SK-N-SH treated with all-trans-retinoic acid at 6 μM for 48 hours (cell line): ENCODE data around the gene NTM.

Experiments used
- ATAC-seq: fragments of 200-7000 bp; cut with Tn5 transposase; 3 replicates; pipeline ENCODE4 v1.9.1; 2020; ENCODE audit warnings: mild to moderate bottlenecking, moderate library complexity
- ARNTL ChIP-seq: fragments of 450-650 bp; formaldehyde crosslinking; IDR thresholded peaks from 2 replicates; pipeline ENCODE4 v1.5.0; 2020; ENCODE audit warnings: low read depth, mild to moderate bottlenecking, moderate library complexity, borderline replicate concordance
- BACH2 ChIP-seq: fragments of 250-450 bp; sonication (Bioruptor Pico); IDR thresholded peaks from 2 replicates; pipeline ENCODE4 v1.9.0; 2021; ENCODE audit warnings: mild to moderate bottlenecking, borderline replicate concordance
- CSDC2 ChIP-seq: fragments of 250-450 bp; sonication (Bioruptor Pico); IDR thresholded peaks from 2 replicates; pipeline ENCODE4 v1.5.0; 2020; ENCODE audit warnings: mild to moderate bottlenecking, moderate library complexity
- CSRNP3 ChIP-seq: fragments of 250-450 bp; sonication (Bioruptor Pico); IDR thresholded peaks from 2 replicates; pipeline ENCODE4 v1.5.1; 2021; ENCODE audit warnings: mild to moderate bottlenecking, moderate library complexity
- ESRRG ChIP-seq: fragments of 250-450 bp; sonication (Bioruptor Pico); IDR thresholded peaks from 2 replicates; pipeline ENCODE4 v1.6.1; 2021; ENCODE audit warnings: mild to moderate bottlenecking
- GLIS3 ChIP-seq: fragments of 250-450 bp; sonication (Bioruptor Pico); IDR thresholded peaks from 2 replicates; pipeline ENCODE4 v1.5.0; 2020; ENCODE audit warnings: mild to moderate bottlenecking, moderate library complexity
- ISL1 ChIP-seq: fragments of 250-450 bp; sonication (Bioruptor Pico); IDR thresholded peaks from 2 replicates; pipeline ENCODE4 v2.1.2; 2022; ENCODE audit warnings: mild to moderate bottlenecking, moderate library complexity
- OSR1 ChIP-seq: fragments of 250-450 bp; sonication (Bioruptor Pico); IDR thresholded peaks from 2 replicates; pipeline ENCODE4 v1.8.0; 2022; ENCODE audit warnings: moderate library complexity, mild to moderate bottlenecking, inconsistent platforms
- PATZ1 ChIP-seq: fragments of 250-450 bp; sonication (Bioruptor Pico); IDR thresholded peaks from 2 replicates; pipeline ENCODE4 v1.8.0; 2020; ENCODE audit warnings: mild to moderate bottlenecking, moderate library complexity, borderline replicate concordance
- POU6F1 ChIP-seq: fragments of 250-450 bp; sonication (Bioruptor Pico); IDR thresholded peaks from 2 replicates; pipeline ENCODE4 v1.8.0; 2021; ENCODE audit warnings: low read depth, mild to moderate bottlenecking, moderate library complexity, borderline replicate concordance
- PPARA ChIP-seq: fragments of 250-450 bp; sonication (Bioruptor Pico); IDR thresholded peaks from 2 replicates; pipeline ENCODE4 v1.5.0; 2020; ENCODE audit warnings: mild to moderate bottlenecking, borderline replicate concordance
- RARB ChIP-seq: fragments of 250-450 bp; sonication (Bioruptor Pico); IDR thresholded peaks from 2 replicates; pipeline ENCODE4 v1.8.0; 2021; ENCODE audit warnings: mild to moderate bottlenecking, moderate library complexity
- SNAI2 ChIP-seq: fragments of 250-450 bp; sonication (Bioruptor Pico); IDR thresholded peaks from 2 replicates; pipeline ENCODE4 v1.5.0; 2020; ENCODE audit warnings: mild to moderate bottlenecking, moderate library complexity
- TCF4 ChIP-seq: fragments of 250-450 bp; sonication (Bioruptor Pico); IDR thresholded peaks from 2 replicates; pipeline ENCODE4 v1.8.0; 2021; ENCODE audit warnings: mild to moderate bottlenecking, moderate library complexity, borderline replicate concordance
- TOX ChIP-seq: fragments of 250-450 bp; sonication (Bioruptor Pico); IDR thresholded peaks from 2 replicates; pipeline ENCODE4 v1.8.0; 2021; ENCODE audit warnings: mild to moderate bottlenecking, moderate library complexity, borderline replicate concordance
- TSHZ2 ChIP-seq: fragments of 250-450 bp; sonication (Bioruptor Pico); IDR thresholded peaks from 2 replicates; pipeline ENCODE4 v1.5.0; 2020; ENCODE audit warnings: mild to moderate bottlenecking, moderate library complexity
- ZC3H10 ChIP-seq: fragments of 250-450 bp; sonication (Bioruptor Pico); IDR thresholded peaks from 2 replicates; pipeline ENCODE4 v1.5.1; 2021; ENCODE audit warnings: mild to moderate bottlenecking, moderate library complexity
- ZFP3 ChIP-seq: fragments of 250-450 bp; sonication (Bioruptor Pico); IDR thresholded peaks from 2 replicates; pipeline ENCODE4 v1.5.0; 2020; ENCODE audit warnings: mild to moderate bottlenecking, moderate library complexity
- ZFP30 ChIP-seq: fragments of 450-650 bp; formaldehyde crosslinking; IDR thresholded peaks from 2 replicates; pipeline ENCODE4 v1.5.0; 2022; ENCODE audit warnings: mild to moderate bottlenecking, moderate library complexity
- ZNF565 ChIP-seq: fragments of 450-650 bp; formaldehyde crosslinking; conservative IDR thresholded peaks from 2 replicates; pipeline ENCODE4 v1.5.0; 2020; ENCODE audit warnings: low read depth, mild to moderate bottlenecking, moderate library complexity
- ZNF70 ChIP-seq: fragments of 450-650 bp; formaldehyde crosslinking; IDR thresholded peaks from 2 replicates; pipeline ENCODE4 v1.5.0; 2020; ENCODE audit warnings: mild to moderate bottlenecking, moderate library complexity

NTM gene

GRCh38 chr11:132171031-132171430 lies 800.6 kb downstream of the NTM start:
- TF ChIP-seq TCF4 (CRISPR knock-in tag) (no peak), CSRNP3 (no peak), CSDC2 (CRISPR knock-in tag) (no peak), ZFP3 (CRISPR knock-in tag) (no peak), ZNF565 (no peak), ZNF70 (CRISPR knock-in tag) (no peak), ZFP30 (CRISPR knock-in tag) (no peak), ZC3H10 (no peak), POU6F1 (CRISPR knock-in tag) (no peak), TOX (CRISPR knock-in tag) (no peak), RARB (no peak), ESRRG (no peak)
- TF ChIP-seq, all 23 proteins: peak for 0
- ATAC-seq, result no peak

DNA sequence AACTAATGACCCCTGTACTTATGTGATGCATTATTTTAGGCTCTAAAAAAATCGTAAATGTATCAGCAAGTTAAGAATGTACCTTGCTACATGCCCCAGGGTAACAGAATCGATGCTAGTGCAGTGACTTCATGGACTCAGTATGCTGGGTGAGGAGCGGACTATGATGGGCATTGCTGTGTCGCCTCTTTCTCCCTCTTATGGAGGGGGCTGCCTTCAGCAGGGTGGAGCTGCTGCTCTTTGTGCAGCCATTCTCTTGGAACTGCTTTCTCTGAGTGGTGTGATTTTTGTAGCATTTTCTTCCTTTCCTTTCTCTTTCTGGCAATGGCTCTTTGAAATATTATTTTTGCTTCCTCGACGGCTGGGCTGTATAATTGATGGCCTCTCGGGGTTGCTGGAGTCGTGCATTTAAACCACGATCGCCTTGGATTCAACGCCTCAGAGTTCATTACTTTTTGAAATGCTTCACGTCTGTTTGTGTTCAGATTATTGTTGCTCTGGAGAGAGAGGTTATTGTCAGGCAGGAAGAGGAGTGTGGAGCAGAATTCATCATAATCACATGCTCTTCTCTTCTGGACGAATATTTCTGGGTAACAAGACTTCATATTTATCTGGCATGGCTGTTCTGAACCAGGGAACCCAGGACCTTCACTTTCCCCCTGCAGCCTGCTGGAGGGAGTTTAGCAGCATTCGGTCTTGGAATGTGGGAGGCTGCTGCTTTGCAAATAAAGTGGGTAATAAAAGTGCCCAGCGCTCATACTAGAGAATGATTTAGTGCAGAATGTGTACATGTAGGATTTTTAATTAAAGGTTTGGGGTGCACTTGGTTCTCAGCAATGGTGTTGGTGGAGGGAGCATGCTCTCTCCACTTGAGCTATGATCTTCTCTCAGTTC lies 804.2 kb downstream of the NTM start:
- TF ChIP-seq BACH2 (CRISPR knock-in tag) (no peak), PPARA (CRISPR knock-in tag) (no peak), ZC3H10 (no peak), OSR1 (CRISPR knock-in tag) (no peak), ZNF70 (CRISPR knock-in tag) (no peak), ARNTL (CRISPR knock-in tag) (no peak), ZNF565 (no peak), ISL1 (CRISPR knock-in tag) (no peak), TSHZ2 (CRISPR knock-in tag) (no peak), RARB (no peak), PATZ1 (CRISPR knock-in tag) (no peak), GLIS3 (no peak), TOX (CRISPR knock-in tag) (no peak), ESRRG (no peak), SNAI2 (no peak), CSRNP3 (no peak), ZFP30 (CRISPR knock-in tag) (no peak)
- ATAC-seq, result no peak

DNA sequence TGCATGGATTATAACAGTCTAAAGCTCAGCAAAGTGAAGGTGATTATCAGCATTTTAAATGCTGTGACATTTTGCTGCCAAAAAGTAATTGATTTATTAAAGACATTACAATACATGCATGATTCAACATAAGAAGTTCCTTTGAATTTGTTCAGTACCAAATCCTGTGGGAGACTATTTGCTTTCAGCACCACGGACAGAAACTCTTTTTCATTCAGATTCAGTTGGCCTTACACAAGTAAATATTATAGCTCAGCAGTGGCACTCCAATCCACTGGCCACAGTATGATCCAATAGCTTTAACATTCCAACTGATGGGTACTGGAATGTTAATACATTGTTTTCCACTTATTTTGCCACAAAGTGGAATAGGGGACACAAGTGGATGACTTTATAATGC lies 806.7 kb downstream of the NTM start:
- TF ChIP-seq ISL1 (CRISPR knock-in tag) (no peak), ZFP30 (CRISPR knock-in tag) (no peak), SNAI2 (0 out of 2 replicates have a peak, but pooled peaks have one; percentile 33), BACH2 (CRISPR knock-in tag) (no peak), ZNF565 (no peak), PATZ1 (CRISPR knock-in tag) (no peak)
- no peak for ATAC-seq
